GM23248 (cell line): ENCODE measurements around the gene NASP. TPM values are rescaled to one million over a fixed set of nuclear protein-coding genes. Genes with fewer than 3 reads are reported as not detected.

ENCODE experiments used
- DNase-seq: peaks from one replicate; pipeline ENCODE4 v3.0.0-alpha.2; 2015
- H2AFZ ChIP-seq: fragments of 200-600 bp; sonication (generic); 2 replicates; pipeline ENCODE4 v1.6.1; 2016; ENCODE audit warnings: antibody characterized with exemption
- H3F3A ChIP-seq: fragments of 200-600 bp; sonication (generic); 2 replicates; pipeline ENCODE4 v1.6.1; 2016; ENCODE audit warnings: mild to moderate bottlenecking, antibody characterized with exemption, mixed run types; ENCODE audit not compliant: insufficient read depth
- H3K27ac ChIP-seq: fragments of 200-600 bp; sonication (generic); 2 replicates; pipeline ENCODE4 v1.5.1; 2016; ENCODE audit warnings: mild to moderate bottlenecking
- H3K27me3 ChIP-seq: fragments of 200-600 bp; sonication (generic); replicated peaks from 2 replicates; pipeline ENCODE4 v1.6.1; 2016; ENCODE audit warnings: mild to moderate bottlenecking; ENCODE audit not compliant: insufficient read depth
- H3K36me3 ChIP-seq: fragments of 200-600 bp; sonication (generic); 2 replicates; pipeline ENCODE4 v1.6.1; 2016; ENCODE audit warnings: low read depth, mild to moderate bottlenecking
- H3K4me1 ChIP-seq: fragments of 200-600 bp; sonication (generic); 2 replicates; pipeline ENCODE4 v1.6.1; 2016; ENCODE audit warnings: mild to moderate bottlenecking; ENCODE audit not compliant: insufficient read depth
- H3K4me2 ChIP-seq: fragments of 200-600 bp; sonication (generic); one replicate; pipeline ENCODE4 v1.6.1; 2016; ENCODE audit warnings: mild to moderate bottlenecking; ENCODE audit not compliant: unreplicated experiment
- H3K4me3 ChIP-seq: fragments of 200-600 bp; sonication (generic); 2 replicates; pipeline ENCODE4 v1.5.1; 2016; ENCODE audit warnings: mild to moderate bottlenecking
- H3K79me2 ChIP-seq: fragments of 200-600 bp; sonication (generic); 2 replicates; pipeline ENCODE4 v1.6.1; 2016; ENCODE audit warnings: mild to moderate bottlenecking; ENCODE audit not compliant: insufficient read depth
- H3K9ac ChIP-seq: fragments of 200-600 bp; sonication (generic); 2 replicates; pipeline ENCODE4 v1.6.1; 2016; ENCODE audit warnings: mild to moderate bottlenecking
- H3K9me2 ChIP-seq: fragments of 200-600 bp; sonication (generic); 2 replicates; pipeline ENCODE4 v1.6.1; 2016; ENCODE audit warnings: mixed run types, mild to moderate bottlenecking, moderate library complexity; ENCODE audit not compliant: insufficient read depth
- H3K9me3 ChIP-seq: fragments of 200-600 bp; sonication (generic); one replicate; pipeline ENCODE4 v1.6.1; 2017; ENCODE audit warnings: low read depth
- H4K20me1 ChIP-seq: fragments of 200-600 bp; sonication (generic); 2 replicates; pipeline ENCODE4 v1.6.0; 2016; ENCODE audit not compliant: insufficient read depth
- EZH2 ChIP-seq: fragments of 200-600 bp; sonication (generic); IDR thresholded peaks from 2 replicates; pipeline ENCODE4 v1.6.1; 2018; ENCODE audit warnings: antibody characterized with exemption, mild to moderate bottlenecking; ENCODE audit not compliant: insufficient read depth, poor library complexity, severe bottlenecking
- EZH2phosphoT487 ChIP-seq: fragments of 200-600 bp; sonication (generic); IDR thresholded peaks from 2 replicates; pipeline ENCODE4 v1.6.1; 2018; ENCODE audit warnings: antibody characterized with exemption, moderate library complexity, mild to moderate bottlenecking, low read depth; ENCODE audit not compliant: insufficient read depth
- WGBS, 2 experiments: methylation state at CpG; one replicate each; pipeline ENCODE4 v1.1.6; 2015 to 2017; ENCODE audit warnings: low lambda C conversion rate in 2 of 2, low coverage in 1 of 2; ENCODE audit errors: missing lambda C conversion rate in 2 of 2; 5-methylcytosine and 5-hydroxymethylcytosine counted together
- in situ Hi-C: fragments of 300-500 bp; cut with MboI; formaldehyde crosslinking; loops from 2 replicates; pipeline ENCODE4 v1.15.0; 2020
- polyA plus RNA-seq: library from polyadenylated mRNA; unstranded; fragments of >200 nt; fragmentation: Nextera tagmentation; extraction: Ambion mirVana; gene quantifications from 2 replicates; pipeline ENCODE4 v1.2.1, GENCODE V29; 2016
- total RNA-seq: library from RNA; depleted of rRNA; stranded (reverse); fragments of >200 nt; shearing (Covaris generic); gene quantifications from 2 replicates; pipeline ENCODE4 v1.2.3, GENCODE V29; 2014

NASP gene
- total and polyA plus RNA-seq, 2 experiments from 2014 or later: 30.3 to 39.1 TPM

GRCh38 chr1:45615885-45616284 lies 32.0 kb downstream of the NASP start:
- TF ChIP-seq EZH2phosphoT487 (no peak), EZH2 (no peak)
- no peaks in the 10 kb centered on the region for H3K27me3 ChIP-seq
- H3F3A ChIP-seq: peaks cover 15% of the 10 kb centered on the region
- no peaks in the 10 kb centered on the region for H4K20me1 ChIP-seq
- no peak for DNase-seq
- no peak overlapping the region for H2AFZ ChIP-seq
- H3K4me1 ChIP-seq: no peaks in the 10 kb centered on the region
- no peak overlapping the region for H3K4me3 ChIP-seq
- H3K4me2 ChIP-seq: no peak overlapping the region
- no peaks in the 10 kb centered on the region for H3K9me3 ChIP-seq
- WGBS, 2 experiments: 91 to 100% methylated on average over 1 of the region's 1 CpG
- H3K9me2 ChIP-seq: no peaks in the 10 kb centered on the region
- in situ Hi-C loops: no loop called here
- no peaks in the 10 kb centered on the region for H3K79me2 ChIP-seq
- peaks cover 30% of the 10 kb centered on the region for H3K36me3 ChIP-seq
- H3K27ac ChIP-seq: no peak overlapping the region
- no peak overlapping the region for H3K9ac ChIP-seq

GRCh38 chr1:45617618-45618017 lies 33.8 kb downstream of the NASP start:
- Histone ChIP-seq H3K9me2 (no peaks in the 10 kb centered on the region), H3K27me3 (no peaks in the 10 kb centered on the region), H3K9ac (no peak overlapping the region), H2AFZ (no peak overlapping the region), H3K36me3 (peaks cover 30% of the 10 kb centered on the region), H3K4me2 (no peak overlapping the region), H4K20me1 (no peaks in the 10 kb centered on the region), H3K4me1 (no peaks in the 10 kb centered on the region), H3F3A (peaks cover 15% of the 10 kb centered on the region), H3K27ac (no peak overlapping the region), H3K4me3 (no peak overlapping the region), H3K79me2 (no peaks in the 10 kb centered on the region), H3K9me3 (no peaks in the 10 kb centered on the region)
- no peak for TF ChIP-seq EZH2
- TF ChIP-seq EZH2phosphoT487: no peak
- 49 to 53% methylated on average over 4 of the region's 4 CpGs for WGBS, 2 experiments
- in situ Hi-C loops: no loop called here
- peak; percentile 41 for DNase-seq

DNA sequence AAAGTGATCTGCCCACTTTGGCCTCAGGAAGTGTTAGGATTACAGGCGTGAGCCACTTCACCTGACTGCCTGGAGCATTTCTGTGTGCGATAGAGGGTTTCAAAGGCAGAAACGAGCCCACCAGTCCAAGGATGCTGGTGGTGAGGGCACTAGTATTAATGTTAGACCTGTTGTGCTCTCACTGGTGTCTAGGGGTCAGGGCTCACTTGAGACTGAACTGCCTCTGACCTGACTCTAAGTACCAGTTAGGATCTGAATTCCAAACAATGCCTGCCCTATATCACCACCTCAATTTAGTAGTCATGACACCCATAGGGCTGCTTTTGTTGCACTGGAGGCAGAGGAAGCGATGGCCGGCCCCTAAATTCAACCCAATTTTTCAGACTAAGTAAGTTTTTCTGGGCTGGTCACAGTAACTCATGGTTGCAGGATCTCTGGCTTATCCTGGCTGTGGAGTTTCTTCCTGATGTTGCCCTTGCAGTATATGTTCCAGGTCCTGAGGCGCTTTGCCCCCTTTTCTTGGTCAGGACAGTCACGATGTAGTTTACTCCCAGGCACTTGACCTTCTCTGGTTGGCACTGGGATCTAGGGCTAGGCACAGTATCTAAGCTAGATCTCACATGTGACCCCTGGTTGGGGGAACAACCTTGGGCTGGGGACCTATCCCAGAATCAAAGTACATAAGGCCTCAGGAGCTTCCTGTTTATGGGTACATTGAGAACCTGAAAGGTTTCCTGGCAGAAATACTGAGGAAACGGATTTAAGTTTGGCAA lies 35.5 kb downstream of the NASP start:
- no peaks in the 10 kb centered on the region for H3K9me3 ChIP-seq
- H3K27ac ChIP-seq: no peak overlapping the region
- WGBS, 2 experiments: 70 to 73% methylated on average over 8 of the region's 8 CpGs
- TF ChIP-seq EZH2phosphoT487: no peak
- TF ChIP-seq EZH2: no peak
- peaks cover 25% of the 10 kb centered on the region for H3K36me3 ChIP-seq
- H3K4me1 ChIP-seq: no peaks in the 10 kb centered on the region
- H3K27me3 ChIP-seq: no peaks in the 10 kb centered on the region
- no peak overlapping the region for H3K9ac ChIP-seq
- no peaks in the 10 kb centered on the region for H3K9me2 ChIP-seq
- H3K79me2 ChIP-seq: no peaks in the 10 kb centered on the region
- no peak overlapping the region for H2AFZ ChIP-seq
- no peak overlapping the region for H3K4me3 ChIP-seq
- peaks cover 22% of the 10 kb centered on the region for H3F3A ChIP-seq
- H4K20me1 ChIP-seq: no peaks in the 10 kb centered on the region
- no peak for DNase-seq
- H3K4me2 ChIP-seq: no peak overlapping the region
- in situ Hi-C loops: no loop called here

- no peaks in the 10 kb centered on the region for H3K4me1 ChIP-seq
- no peak for DNase-seq
- H3F3A ChIP-seq: peaks cover 18% of the 10 kb centered on the region
- H3K79me2 ChIP-seq: no peaks in the 10 kb centered on the region
- no peak overlapping the region for H3K4me2 ChIP-seq
- H3K9ac ChIP-seq: no peak overlapping the region
- 86 to 89% methylated on average over 16 to 17 of the region's 17 CpGs for WGBS, 2 experiments
- no peaks in the 10 kb centered on the region for H3K9me2 ChIP-seq
- peaks cover 15% of the 10 kb centered on the region for H3K36me3 ChIP-seq
- no peak overlapping the region for H3K27ac ChIP-seq
- no peaks in the 10 kb centered on the region for H3K9me3 ChIP-seq
- in situ Hi-C loops: no loop called here
- no peaks in the 10 kb centered on the region for H4K20me1 ChIP-seq
- no peak overlapping the region for H3K4me3 ChIP-seq
- no peak overlapping the region for H2AFZ ChIP-seq
- H3K27me3 ChIP-seq: no peaks in the 10 kb centered on the region
- TF ChIP-seq EZH2phosphoT487 (no peak), EZH2 (no peak)
Measured at GRCh38 chr1:45620588-45621500, 37.0 kb downstream of the NASP start.
